Body of pancreas (tissue), 4 donors: ENCODE measurements around the gene UGGT2. TPM values are rescaled to one million over a fixed set of nuclear protein-coding genes. Genes with fewer than 3 reads are reported as not detected.

Experiments used
- ATAC-seq: fragments of 150-250 bp; one replicate; pipeline ENCODE4 v1.9.1; 2016
- DNase-seq, 4 donors: peaks; one replicate each; pipeline ENCODE4 v3.0.0-alpha.2; 2019
- H3K27ac ChIP-seq, 4 donors: fragments of 200-600 bp; sonication (generic); 1 replicate in 3 of 4; 2 replicates in 1 of 4; pipeline versions ENCODE4 v1.5.1 to v1.6.1; 2016 to 2019; ENCODE audit warnings: mild to moderate bottlenecking in 1 of 4, mixed read lengths in 1 of 4, moderate library complexity in 1 of 4
- H3K27me3 ChIP-seq, 2 donors: fragments of 200-600 bp; sonication (generic); one replicate each; pipeline ENCODE4 v1.6.0; 2016; ENCODE audit warnings: mild to moderate bottlenecking in 1 of 2
- H3K36me3 ChIP-seq, 2 donors: fragments of 200-600 bp; sonication (generic); replicated peaks in 1 of 2; 2 replicates each; pipeline ENCODE4 v1.5.1; 2016; ENCODE audit warnings: low read depth in 2 of 2; ENCODE audit not compliant: insufficient read depth in 1 of 2
- H3K4me1 ChIP-seq: fragments of 200-600 bp; sonication (generic); one replicate; pipeline ENCODE4 v1.6.0; 2016
- H3K4me3 ChIP-seq, 2 donors: fragments of 200-600 bp; sonication (generic); 1 replicate in 1 of 2; 2 replicates in 1 of 2; pipeline ENCODE4 v1.5.1; 2016 to 2019
- H3K9me3 ChIP-seq, 3 donors: fragments of 200-600 bp; sonication (generic); 1 replicate in 2 of 3; 2 replicates in 1 of 3; pipeline ENCODE4 v1.5.1; 2016
- POLR2A ChIP-seq, 3 donors: fragments of 450-650 bp; IDR thresholded peaks; one replicate each; pipeline ENCODE4 v1.6.1; 2016; ENCODE audit warnings: antibody characterized with exemption in 3 of 3, mild to moderate bottlenecking in 2 of 3
- WGBS, 2 donors: methylation state at CpG; one replicate each; pipeline ENCODE4 v1.1.5; 2017; 5-methylcytosine and 5-hydroxymethylcytosine counted together
- intact Hi-C: fragments of 100-400 bp; cut with DNase I; formaldehyde crosslinking; loops from one replicate; pipeline ENCODE4 v1.15.1; 2023
- total RNA-seq, 2 donors: library from RNA; depleted of rRNA; stranded (reverse); fragments of >200 nt; gene quantifications; one replicate each; pipeline ENCODE4 v1.1.0, GENCODE V29; 2016
- TF ChIP-seq, protein P1 (sequence below), 7 experiments: fragments of 450-650 bp in 4 of 7; fragments of 200-600 bp in 3 of 7; sonication (generic) in 3 of 7; IDR thresholded peaks; one replicate each; pipeline ENCODE4 v1.5.1; 2016 to 2019; ENCODE audit warnings: antibody characterized with exemption in 7 of 7

The UGGT2 gene
- total RNA-seq, 2 donors from 2014 or later, result 49.8 TPM

- no peaks in the 10 kb centered on the region for H3K27me3 ChIP-seq
- peaks cover 23% of the 10 kb centered on the region for H3K4me1 ChIP-seq
- TF ChIP-seq, protein P1, sequence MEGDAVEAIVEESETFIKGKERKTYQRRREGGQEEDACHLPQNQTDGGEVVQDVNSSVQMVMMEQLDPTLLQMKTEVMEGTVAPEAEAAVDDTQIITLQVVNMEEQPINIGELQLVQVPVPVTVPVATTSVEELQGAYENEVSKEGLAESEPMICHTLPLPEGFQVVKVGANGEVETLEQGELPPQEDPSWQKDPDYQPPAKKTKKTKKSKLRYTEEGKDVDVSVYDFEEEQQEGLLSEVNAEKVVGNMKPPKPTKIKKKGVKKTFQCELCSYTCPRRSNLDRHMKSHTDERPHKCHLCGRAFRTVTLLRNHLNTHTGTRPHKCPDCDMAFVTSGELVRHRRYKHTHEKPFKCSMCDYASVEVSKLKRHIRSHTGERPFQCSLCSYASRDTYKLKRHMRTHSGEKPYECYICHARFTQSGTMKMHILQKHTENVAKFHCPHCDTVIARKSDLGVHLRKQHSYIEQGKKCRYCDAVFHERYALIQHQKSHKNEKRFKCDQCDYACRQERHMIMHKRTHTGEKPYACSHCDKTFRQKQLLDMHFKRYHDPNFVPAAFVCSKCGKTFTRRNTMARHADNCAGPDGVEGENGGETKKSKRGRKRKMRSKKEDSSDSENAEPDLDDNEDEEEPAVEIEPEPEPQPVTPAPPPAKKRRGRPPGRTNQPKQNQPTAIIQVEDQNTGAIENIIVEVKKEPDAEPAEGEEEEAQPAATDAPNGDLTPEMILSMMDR (IDR thresholded peaks at IDR 0.05), result no peak
- no peak for TF ChIP-seq POLR2A (IDR thresholded peaks at IDR 0.05)
- ATAC-seq (peak; percentile 55), DNase-seq (peak; percentile 9 to 44 (median 22))
- 1% methylated on average over 129 of the region's 133 CpGs; no CpG with 5 or more reads in 1 of the 2 donors for WGBS, 2 donors
- no peaks in the 10 kb centered on the region for H3K9me3 ChIP-seq
- no peaks in the 10 kb centered on the region for H3K36me3 ChIP-seq
- intact Hi-C loops, result no loop called here
- H3K27ac ChIP-seq, result peak overlapping the region in 3 of 4 donors; percentile 48 to 77 (median 73)
- peak overlapping the region in 1 of 2 donors; percentile 27 for H3K4me3 ChIP-seq
Measured at GRCh38 chr13:96090240-96091101, 37.3 kb upstream of the UGGT2 start.

DNA sequence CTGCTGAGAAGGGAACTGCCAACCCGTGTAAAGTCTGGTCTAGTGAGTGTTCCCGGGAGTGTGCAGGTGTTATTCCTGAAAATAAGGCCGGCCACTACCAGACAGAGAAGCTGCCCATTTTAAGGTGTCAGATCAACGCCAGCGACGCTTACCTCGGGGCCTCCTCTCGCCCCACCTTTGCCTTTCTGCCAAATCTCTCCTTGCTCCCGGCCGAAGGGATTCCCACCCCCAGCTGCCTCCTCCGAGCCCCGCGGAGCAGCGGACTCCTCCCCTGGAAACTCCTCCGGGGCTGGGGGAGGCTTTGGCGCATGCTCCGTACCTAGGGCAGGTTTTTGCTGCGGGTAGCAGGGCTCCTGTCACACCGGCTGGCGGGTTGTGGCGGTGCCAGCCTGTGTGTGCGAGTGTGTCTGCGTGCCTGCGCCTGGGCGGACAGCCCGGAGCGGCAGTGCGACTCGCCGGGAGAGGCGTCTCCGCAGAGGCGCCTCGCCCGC lies 36.6 kb upstream of the UGGT2 start, which contains the start of gene HS6ST3:
HS6ST3 (plus strand) TSS at position 359 of the 491 bp plus-strand sequence.
- DNase-seq (peak; percentile 80 to 88 (median 84)), ATAC-seq (peak; percentile 86)
- no peaks in the 10 kb centered on the region for H3K9me3 ChIP-seq
- 0% methylated on average over 8 to 33 of the region's 35 CpGs for WGBS, 2 donors
- no peaks in the 10 kb centered on the region for H3K36me3 ChIP-seq
- peaks cover 23% of the 10 kb centered on the region for H3K4me1 ChIP-seq
- peak within 1 kb of the TSS in 1 of 2 donors; percentile 29 for H3K4me3 ChIP-seq
- intact Hi-C loops, result no loop called here
- H3K27ac ChIP-seq, result peak within 1 kb of the TSS in 3 of 4 donors; percentile 48 to 77 (median 73)
- TF ChIP-seq POLR2A (IDR thresholded peaks at IDR 0.05), result peak; percentile 44 to 69 (median 64)
- TF ChIP-seq, protein P1 (IDR thresholded peaks at IDR 0.05), result peak in 1 of 7 experiments; percentile 2
- no peaks in the 10 kb centered on the region for H3K27me3 ChIP-seq

- 55 to 72% methylated on average over 4 of the region's 4 CpGs for WGBS, 2 donors
- peaks cover 23% of the 10 kb centered on the region for H3K4me1 ChIP-seq
- H3K27ac ChIP-seq, result peak overlapping the region in 2 of 4 donors; percentile 73 to 77
- ATAC-seq (no peak), DNase-seq (no peak)
- H3K27me3 ChIP-seq, result no peaks in the 10 kb centered on the region
- H3K36me3 ChIP-seq, result no peaks in the 10 kb centered on the region
- H3K9me3 ChIP-seq, result no peaks in the 10 kb centered on the region
- H3K4me3 ChIP-seq, result no peak overlapping the region
- no peak for TF ChIP-seq POLR2A (IDR thresholded peaks at IDR 0.05)
- intact Hi-C loops, result no loop called here
Measured at GRCh38 chr13:96089139-96089538, 35.9 kb upstream of the UGGT2 start.

DNA sequence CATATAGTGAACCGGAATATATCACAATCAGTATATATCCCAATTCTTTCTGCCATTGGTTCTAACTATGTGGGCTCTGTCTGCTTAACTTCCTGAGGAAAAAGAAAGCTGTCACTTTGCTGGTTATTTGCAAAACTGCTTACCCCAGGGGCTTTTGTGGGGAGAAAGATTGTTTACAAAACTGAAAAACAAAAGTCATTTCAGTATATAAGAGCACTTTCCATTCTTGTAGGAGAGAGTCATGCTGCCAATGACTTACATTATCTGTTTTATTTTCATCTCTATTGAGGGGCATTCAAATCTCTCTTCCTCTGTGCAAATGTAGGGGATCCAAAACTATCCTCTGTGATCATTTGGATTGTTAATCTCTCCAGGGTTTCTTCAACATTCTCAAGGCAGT lies 33.5 kb upstream of the UGGT2 start:
- no peak overlapping the region for H3K4me3 ChIP-seq
- H3K4me1 ChIP-seq, result peaks cover 14% of the 10 kb centered on the region
- intact Hi-C loops, result no loop called here
- H3K36me3 ChIP-seq, result no peaks in the 10 kb centered on the region
- no peaks in the 10 kb centered on the region for H3K27me3 ChIP-seq
- 83 to 85% methylated on average over 1 of the region's 1 CpG for WGBS, 2 donors
- ATAC-seq, result no peak
- no peaks in the 10 kb centered on the region for H3K9me3 ChIP-seq
- no peak overlapping the region for H3K27ac ChIP-seq
- no peak for TF ChIP-seq POLR2A (IDR thresholded peaks at IDR 0.05)
- TF ChIP-seq, protein P1 (IDR thresholded peaks at IDR 0.05), result no peak
- DNase-seq, result no peak

DNA sequence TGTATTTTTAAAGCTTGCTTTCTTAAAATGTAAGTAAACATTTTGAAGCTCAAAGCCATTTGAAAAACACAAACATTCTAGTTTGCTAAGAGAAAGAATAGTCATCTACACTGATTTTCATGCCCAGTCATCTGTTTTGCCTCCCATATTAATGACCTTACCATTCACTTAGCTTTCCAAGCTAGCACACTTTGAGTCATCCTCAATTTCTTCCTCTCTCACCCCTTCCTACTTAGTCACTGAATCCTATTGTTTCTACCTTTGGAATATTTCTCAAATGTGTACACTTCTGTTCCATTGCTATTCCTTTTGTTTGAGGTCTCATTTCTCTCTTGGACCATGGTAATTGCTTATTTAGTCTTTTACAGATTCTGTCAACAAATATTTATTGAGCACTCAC lies 29.4 kb upstream of the UGGT2 start:
- Histone ChIP-seq H3K4me3 (no peak overlapping the region), H3K27me3 (no peaks in the 10 kb centered on the region), H3K9me3 (no peaks in the 10 kb centered on the region), H3K36me3 (no peaks in the 10 kb centered on the region), H3K4me1 (no peaks in the 10 kb centered on the region), H3K27ac (no peak overlapping the region)
- ATAC-seq, result no peak
- DNase-seq, result no peak
- TF ChIP-seq, protein P1 (IDR thresholded peaks at IDR 0.05), result no peak
- no peak for TF ChIP-seq POLR2A (IDR thresholded peaks at IDR 0.05)
- intact Hi-C loops, result no loop called here
